ENCODE data around the gene PTPN3.
A peak's percentile ranks its signal among the peaks of the same experiment; 100 is the strongest.

Gene PTPN3

DNA sequence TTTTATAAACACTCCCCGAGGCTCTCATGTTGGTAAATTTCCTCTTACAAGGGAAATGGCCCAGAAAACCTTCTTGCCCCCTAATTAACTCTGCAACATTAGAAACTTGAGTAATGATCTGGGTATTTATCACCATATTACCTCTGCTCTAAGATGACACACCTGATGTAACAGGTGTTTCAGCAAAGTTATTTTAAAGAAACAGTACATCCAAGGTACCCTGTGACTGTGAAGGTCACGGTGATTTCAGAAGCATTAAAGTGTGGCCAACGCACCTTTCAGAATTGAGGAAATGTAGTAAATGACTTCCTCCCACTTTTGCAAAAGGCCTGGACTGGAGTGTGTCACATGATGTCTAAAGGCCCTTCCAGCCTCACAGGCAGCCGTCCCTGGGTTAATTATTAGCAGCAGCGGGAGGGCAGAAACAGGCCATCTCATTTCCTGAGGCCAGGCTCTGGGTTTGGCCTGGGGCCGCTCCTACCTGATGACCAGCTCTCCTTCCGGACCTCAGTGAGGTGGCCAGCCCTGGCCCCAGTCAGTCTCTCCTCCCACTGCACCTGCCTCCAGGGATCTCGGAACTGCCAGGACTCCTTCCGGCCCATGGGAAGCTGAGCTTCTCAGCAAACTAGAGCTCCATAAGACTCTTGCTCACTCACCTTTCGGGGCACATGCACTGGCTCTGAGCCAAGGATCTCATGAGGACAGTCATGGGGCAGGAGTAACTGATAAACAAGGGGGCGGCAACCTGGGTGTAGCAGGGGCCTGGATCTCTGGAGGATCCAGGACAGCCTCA, 20.7 kb downstream of the PTPN3 start:
- no peak for DNase-seq (ENCODE audit: low read depth in 2 of 2)

DNA sequence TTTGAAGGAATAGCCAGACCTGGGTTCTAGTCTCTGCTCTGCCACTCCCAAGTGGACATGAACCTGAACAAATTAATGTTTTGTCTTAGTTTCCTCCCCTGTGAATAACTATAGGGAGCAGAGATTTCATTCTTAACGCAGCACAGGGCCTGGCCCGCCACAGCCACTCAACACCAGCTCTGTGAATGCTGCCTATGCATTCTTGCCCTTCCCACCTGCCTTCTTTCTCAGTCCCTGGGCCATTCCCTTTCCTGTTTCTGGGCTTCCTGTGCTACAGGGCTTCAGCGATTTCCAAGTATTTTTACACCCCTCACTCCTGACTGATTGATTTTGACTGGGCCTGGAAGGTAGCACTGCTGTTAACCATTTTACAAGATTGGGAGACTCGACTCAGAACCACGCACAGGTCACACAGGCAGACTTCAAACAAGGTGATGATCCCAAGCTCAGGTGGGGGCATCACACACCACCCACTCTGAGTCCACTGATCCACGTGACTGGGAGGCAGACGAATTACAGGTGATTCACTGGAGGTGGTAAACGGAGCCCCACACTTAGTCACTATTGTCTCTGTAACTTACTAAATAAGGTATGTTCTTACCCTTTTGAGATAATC, 21.4 kb downstream of the PTPN3 start:
- DNase-seq (ENCODE audit: low read depth in 2 of 2), result no peak

DNA sequence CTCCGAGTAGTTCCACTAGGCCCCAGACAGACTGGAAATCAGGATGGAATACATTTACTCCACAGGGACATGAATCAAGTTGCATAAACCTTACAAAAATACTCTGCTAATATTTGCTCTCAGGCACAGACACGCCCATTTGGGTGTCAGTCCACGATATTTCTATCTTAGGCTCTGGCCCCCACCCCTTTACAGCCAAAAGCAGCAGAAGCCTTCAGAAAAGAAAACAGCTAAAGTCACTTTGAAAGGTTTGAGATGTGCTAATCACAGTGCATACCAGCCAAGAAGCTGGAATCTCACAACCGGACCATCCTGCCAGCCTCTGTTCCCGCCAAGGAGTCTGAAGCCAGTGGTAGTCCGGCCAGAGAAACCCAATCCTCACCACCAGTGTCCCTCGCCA, 22.6 kb downstream of the PTPN3 start:
- DNase-seq (ENCODE audit: low read depth in 2 of 2), result no peak

DNA sequence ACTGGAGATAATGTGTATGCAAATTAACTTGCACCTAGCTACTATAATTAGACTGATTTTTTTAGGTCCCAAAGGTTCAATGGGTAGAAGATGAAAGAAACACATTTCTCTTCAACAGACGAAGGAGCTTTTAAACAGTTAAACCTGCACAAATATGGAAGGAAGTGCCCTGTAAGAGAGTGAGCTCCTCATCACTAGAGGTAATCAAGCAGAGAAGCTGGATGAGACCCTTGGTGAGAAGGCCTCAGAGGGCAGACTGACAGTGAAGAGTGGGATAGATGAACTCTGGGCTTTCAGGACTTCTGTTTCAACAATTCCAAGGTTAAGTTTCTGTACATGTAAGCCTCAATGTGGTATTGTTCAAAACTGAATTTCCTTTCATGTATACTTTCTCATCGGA, 23.2 kb downstream of the PTPN3 start:
- no peak for DNase-seq (ENCODE audit: low read depth in 2 of 2)

DNA sequence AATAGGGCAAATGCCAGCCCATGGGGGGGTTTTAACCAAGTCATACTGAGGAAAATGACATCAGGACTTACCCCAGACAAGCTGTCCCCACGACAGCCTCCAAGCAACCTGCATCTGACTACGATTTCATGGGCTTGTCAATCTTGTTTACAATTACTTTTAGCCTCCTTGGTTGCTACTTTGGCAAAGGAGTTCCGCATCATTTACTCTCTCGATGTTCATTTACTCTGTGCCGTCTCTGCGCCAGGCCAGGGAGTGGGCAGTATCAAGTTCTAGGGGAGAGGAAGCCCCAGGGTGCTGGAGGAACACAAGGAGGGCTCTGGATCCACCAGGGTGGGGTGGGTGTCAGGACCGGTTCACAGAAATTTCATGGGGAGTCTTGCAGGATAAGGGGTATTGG, 23.9 kb downstream of the PTPN3 start:
- no peak for DNase-seq (ENCODE audit: low read depth in 2 of 2)

DNA sequence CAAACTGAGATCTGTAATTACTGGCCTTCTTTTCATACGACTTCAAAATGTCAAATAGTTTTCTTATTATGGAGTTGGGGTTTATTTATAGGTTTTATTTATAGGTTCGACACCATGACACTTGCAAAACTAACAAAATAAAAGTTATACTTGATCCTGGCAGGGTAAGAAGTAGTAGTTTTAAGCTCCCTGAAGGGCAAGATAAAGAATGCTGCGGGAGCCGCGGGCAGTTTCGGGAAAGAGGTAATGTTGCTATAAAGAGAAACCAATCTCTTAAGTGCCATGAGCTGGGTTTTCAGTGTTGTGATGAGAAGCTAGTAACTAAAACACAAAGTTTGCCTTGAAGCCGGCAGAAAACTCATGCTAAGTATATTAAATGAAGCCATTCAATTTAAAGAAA, 24.8 kb downstream of the PTPN3 start:
- no peak for DNase-seq (ENCODE audit: low read depth in 2 of 2)

DNA sequence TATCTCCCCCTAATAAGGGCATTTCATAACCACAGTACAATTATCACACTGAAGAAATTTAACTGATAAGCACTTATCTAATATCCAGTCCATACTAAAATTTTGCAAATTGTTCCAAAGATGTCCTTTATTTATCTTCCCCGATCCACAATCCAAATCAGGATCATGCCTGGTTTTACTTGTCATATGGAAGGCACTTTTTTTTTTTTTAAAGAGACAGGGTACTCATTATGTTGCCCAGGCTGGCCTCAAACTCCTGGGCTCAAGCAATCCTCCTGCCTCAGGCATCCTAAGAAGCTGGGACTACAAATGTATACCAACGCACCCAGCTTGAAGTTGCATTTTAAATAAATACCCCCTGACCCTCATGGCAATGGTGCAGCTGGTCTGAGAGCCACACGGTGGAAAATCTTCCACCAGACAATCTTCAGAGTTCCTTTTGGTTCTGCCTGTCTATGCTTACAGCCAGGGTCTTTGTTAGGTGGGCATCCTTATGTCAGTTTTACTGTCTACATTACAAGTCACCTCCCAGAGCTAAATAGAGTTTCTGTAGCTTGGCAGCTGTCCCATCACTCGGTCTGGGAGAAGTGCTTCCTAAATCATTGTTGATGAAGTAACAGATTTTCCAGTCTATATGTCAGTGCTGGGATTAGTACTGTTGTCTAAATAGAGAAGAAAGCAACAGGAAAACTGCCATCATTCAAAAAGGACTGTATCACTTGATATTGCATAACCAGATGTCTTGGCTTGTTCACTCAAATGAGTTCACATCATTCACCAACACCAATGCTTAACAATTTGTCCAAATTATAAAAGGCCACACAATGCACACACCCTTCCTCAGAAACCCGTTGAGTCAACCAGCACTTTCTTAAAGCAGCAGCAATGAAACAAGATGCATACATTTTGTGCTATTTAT, 26.4 kb downstream of the PTPN3 start:
- no peak for DNase-seq (ENCODE audit: low read depth in 2 of 2)

DNA sequence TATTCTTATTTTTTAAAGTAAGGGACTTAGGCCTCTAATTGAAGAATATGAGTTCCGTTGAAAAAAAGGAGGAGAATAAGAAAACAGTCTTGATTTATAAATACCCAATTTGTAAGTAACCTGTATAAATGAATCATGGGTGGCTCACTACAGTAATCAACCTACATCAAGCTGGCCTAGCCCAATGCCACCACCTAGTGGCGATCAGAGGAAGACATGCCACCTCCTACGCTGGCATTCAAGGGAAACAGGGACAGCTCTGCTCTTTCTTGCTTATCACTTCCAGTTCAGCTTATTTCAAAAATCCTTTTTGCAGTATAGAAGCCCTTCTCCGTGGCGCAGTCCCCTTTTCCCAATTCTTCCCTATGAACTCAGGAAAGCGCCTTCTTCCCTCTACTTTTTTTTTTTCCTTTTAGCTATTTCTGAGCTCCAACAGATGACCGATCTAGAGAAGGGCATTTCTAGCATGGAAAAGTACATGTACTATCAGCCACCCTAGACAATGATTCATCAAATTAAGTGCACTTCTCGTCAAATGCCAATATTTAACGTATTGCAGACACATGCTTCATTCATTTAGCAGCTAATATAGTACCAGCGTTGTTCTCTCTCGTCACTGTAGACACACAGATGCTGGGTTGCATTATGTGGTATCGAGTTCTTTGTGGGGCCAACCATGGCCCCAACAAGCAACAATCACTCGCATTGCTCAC, 28.3 kb downstream of the PTPN3 start:
- peak; percentile 4 for DNase-seq (ENCODE audit: low read depth in 2 of 2)

DNA sequence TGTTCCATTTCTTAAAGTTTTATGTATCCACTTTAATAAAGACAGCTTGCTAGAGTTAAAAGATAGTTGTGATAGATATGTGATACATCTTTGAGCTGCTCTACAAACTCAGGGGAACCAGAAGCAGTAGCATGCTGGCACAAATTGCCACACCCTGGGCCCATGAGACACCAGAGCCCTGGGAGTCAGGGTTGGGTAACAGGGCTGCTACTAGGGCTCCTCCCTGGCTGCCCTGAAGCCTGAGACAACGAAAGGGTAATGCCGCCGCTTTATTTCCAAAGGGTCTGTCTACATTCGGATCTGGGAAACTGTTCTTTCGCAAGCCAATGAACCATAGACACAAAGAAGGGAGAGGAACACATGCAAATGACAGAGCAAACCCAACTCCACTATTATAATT, 29.2 kb downstream of the PTPN3 start:
- DNase-seq (ENCODE audit: low read depth in 2 of 2), result no peak

DNA sequence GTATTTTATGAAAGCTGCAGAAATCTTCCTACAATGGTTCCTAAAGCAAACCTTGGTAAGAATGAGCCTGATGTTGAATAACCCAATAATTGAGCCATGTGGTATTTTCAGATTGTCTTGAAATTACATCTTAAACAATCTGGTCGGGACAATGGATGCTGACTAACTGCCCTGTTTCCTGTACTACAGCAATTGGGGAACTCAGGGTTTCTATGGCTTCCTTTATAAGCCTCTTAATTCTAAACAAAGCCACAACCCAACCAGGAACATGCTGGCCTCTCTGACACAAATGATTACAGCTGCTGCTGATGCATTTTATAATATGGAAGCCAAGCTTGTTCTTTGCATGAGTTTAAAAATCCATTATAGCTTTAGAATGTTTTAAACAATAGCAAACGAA, 30.2 kb downstream of the PTPN3 start:
- DNase-seq (ENCODE audit: low read depth in 2 of 2), result no peak

DNA sequence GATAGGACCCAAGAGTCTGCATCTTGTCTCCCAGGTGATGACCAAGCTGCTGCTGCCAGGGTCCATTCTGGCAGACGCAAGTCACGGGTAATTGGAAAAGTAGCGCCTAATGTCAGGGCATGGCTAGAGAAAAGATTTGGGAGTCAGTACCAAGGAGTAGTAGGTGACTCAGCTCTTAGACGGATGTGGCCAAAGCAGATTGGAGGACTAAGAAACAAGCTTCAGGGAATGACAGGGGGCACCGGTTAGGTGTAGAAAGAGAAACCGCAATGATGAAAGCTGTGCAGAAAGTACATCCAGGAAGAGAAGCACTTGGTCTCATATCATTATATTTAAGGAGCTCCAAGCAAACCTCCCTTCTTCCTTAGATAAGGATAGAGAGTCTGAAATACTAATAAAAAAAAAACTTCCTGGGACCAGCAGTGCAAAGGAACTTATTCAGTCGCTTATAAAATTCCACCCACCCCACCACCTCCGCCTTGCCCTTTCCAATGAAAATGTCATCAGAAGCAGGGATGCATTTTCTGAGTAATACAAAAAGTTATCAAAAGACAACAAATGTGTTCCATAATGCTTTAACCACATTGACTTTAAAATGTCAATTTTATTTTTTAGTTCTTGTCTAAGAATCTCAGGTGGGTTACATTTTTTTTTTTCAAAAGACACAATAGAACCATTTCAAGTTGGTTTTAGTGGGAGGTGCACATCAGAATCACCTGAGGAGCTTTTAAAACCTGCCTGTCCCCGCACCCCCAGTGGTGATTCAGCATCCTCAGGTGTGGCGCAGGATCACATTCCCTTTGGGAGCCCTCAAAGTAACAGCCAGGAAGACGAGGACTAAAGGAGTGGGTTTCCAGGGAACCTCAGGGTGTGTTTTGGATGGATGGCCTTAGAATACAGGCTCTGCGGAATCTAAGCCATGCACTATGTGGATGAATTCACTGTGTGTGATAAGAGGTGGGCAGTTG, 31.2 kb downstream of the PTPN3 start:
- DNase-seq (ENCODE audit: low read depth in 2 of 2), result no peak

DNA sequence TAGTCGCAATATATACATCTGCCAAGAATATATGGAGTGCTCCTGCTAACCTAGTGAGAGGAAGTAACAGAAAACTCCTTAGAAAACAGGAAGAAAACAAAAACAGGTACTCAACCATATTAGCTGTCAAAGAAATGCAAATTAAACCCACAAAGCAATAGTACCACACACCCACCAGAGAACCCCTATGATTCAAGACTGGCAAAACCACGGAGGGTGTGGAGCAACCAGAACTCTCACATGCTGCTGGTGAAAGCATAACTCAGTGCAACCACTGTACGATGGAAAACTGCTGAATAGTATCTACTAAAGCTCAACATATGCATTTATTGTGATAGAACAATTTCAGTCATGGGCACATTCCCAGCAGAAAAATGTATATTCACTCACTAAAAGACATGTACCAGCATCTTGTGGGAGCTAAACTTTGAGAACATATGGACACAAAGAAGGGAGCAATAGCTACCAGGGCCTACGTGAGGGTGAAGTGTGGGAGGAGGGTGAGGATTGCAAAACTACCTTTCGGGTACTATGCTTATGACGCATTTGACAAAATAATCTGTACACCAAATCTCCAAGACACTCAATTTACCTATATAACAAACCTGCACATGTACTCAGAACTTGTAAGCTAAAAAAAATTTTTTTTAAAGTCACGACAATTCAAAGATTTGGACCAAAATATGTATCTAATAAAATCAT, 34.0 kb downstream of the PTPN3 start:
- no peak for DNase-seq (ENCODE audit: low read depth in 2 of 2)

DNA sequence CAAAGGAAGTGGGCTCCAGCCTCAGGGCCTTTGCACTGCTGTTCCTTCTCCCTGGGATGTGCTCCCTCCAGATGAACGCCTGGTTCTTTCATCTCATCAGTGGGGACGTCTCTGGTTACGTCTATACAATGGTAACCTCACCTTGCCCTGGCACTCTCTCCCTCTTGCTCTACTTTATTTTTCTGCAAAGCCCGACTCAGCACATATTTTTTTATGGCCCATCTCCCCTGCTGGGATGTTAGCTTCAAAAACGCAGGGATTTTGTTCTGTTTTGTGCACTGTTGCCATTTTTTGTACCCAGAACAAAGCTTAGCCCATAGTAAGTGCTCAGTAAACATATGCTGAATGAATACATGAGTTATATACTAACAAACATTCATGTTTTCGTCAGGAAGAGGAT, 37.5 kb downstream of the PTPN3 start:
- no peak for DNase-seq (ENCODE audit: low read depth in 2 of 2)

DNA sequence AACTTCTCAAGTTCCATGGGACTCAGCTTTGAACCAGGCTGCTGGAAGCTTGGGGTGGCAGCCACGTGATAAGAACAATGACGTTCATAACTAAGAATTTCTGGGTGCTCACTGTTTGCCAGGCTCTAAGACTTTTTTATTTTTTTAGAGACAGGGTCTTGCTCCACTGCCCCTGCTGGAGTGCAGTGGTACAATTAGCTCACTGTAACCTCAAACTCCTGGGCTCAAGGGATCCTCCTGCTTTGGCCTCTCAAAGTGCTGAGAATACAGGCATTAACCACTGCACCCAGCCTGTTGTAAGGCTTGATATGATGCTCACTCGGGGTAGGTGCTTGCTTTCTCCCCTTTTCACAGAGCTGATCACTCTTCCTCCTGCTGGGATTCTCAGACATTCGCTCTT, 38.7 kb downstream of the PTPN3 start:
- DNase-seq (ENCODE audit: low read depth in 2 of 2), result no peak

DNA sequence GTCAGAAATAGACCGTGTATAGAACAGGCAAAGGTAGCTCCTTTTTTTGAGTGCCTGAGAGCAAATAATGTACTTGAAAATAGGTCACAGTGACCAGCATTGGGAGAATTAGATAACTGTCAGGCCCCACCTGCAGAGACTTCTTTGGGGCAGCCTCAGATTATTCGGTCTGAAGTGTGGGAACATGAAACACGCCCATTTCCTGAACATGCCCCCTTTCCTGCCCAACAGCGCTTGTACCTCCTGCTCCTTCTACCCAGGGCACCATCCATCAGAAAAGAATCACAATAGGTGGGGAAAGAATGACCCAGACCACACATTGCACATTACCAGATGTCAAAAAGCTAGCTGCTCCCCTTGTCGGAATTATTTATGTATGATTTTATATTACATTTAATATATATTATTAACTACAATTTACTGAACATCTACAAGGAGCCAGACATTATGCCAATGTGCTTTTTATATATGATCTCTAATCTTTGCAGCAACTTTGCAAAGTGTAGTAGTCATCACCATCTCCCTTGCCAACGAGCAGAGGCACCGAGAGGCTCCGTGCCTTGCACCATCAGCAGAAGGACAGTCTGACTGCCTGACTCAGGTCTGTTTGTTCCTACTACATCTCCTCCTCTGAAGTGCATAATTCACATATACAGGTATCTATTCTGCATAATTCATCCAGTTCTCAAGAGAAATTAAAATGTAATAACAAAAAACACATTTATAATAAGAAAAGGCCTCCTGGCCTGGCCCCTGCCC, 39.5 kb downstream of the PTPN3 start:
- no peak for DNase-seq (ENCODE audit: low read depth in 2 of 2)

DNA sequence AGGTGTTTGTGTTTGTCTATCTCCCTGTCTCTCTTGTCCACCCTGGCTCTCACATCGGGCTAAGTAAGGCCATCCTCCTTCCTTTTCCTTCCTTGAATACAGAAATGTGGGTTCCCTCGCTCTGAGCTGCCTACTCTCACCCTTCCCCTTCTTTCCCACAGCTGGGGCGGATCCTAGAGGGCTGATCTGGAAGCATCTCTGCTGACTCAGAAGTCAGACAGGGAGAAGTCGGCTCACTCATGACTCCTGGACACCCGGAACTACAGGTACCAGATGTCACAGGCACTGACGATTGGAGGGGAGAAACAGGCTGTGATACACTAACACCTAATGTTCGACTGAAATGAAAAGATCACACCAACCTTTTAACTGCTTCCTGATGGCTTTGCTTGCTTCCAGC, 41.3 kb downstream of the PTPN3 start:
- no peak for DNase-seq (ENCODE audit: low read depth in 2 of 2)

DNA sequence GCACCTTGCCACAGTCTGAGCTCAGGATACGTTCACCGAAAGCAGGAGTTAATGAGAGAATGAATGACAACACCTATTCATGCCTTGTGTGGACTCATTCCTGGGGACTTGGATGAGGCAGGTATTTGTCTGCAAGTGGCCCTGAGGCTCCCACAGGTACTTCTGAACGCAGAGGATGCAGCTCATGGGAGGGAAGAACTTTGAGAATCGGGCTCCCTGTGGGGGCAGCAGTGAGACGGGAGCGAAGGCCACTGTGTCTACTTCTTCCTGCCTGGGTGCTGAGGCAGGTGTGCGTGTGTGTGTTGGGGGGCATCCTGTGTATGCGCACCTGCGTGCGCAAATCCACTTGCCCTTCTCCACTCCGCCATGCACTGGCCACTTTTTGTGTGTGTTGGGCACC, 42.2 kb downstream of the PTPN3 start:
- no peak for DNase-seq (ENCODE audit: low read depth in 2 of 2)

DNA sequence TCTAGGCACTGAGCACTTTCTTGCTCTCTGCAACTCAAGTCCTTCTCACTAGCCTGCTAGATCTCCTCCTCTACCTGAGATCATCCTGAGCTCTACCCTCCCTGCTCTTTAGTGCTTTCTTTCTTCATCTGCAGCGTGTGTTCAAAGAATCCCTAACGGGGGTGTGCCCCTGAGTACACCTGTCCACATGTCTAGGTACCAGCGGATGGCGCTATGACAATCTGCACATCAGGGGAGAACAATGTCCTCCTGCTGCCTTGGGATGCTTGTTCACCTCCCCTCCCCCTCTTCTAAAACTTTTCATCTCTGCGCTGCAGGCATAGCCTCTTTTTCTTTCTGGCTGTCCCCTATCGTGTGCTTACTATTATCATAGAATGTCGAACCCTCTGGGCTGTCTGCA, 42.7 kb downstream of the PTPN3 start:
- DNase-seq (ENCODE audit: low read depth in 2 of 2), result no peak

DNA sequence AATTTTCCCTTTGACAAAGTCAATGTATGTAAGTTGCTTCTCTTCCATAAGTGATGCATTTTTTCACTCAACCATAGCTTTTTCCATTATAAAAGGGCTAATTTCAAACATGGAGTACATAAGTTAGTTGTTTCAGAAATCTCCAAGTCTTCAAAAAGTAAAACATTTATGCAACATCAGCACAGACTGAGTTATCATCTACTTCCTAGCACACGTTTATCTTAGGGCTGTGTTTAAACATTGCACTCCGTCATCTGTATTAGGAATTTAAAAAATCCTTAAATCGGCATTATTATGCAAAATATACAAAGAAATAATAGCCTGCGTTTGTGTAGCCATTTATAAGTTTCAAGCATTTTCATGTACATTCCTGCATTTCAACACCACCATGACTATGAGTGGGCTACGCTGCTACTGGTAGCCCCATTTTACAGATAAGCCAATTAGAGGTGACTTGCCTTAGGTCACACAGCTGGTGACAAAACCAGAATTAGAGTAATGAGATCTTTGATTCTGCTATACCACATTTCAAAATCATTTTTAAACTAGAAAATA, 43.4 kb downstream of the PTPN3 start:
- no peak for DNase-seq (ENCODE audit: low read depth in 2 of 2)
